GM12801 (cell line): ENCODE data around the gene TRIM41.

ENCODE experiments used
- TF ChIP-seq, protein P1 (sequence below): IDR thresholded peaks from one replicate; pipeline ENCODE4 v1.5.1; 2011; ENCODE audit warnings: control low read depth; ENCODE audit not compliant: insufficient read length; ENCODE audit errors: extremely low read depth

TRIM41 gene

GRCh38 chr5:181190711-181191525 is 32.2 kb upstream of the TRIM41 start:
- TF ChIP-seq, protein P1, sequence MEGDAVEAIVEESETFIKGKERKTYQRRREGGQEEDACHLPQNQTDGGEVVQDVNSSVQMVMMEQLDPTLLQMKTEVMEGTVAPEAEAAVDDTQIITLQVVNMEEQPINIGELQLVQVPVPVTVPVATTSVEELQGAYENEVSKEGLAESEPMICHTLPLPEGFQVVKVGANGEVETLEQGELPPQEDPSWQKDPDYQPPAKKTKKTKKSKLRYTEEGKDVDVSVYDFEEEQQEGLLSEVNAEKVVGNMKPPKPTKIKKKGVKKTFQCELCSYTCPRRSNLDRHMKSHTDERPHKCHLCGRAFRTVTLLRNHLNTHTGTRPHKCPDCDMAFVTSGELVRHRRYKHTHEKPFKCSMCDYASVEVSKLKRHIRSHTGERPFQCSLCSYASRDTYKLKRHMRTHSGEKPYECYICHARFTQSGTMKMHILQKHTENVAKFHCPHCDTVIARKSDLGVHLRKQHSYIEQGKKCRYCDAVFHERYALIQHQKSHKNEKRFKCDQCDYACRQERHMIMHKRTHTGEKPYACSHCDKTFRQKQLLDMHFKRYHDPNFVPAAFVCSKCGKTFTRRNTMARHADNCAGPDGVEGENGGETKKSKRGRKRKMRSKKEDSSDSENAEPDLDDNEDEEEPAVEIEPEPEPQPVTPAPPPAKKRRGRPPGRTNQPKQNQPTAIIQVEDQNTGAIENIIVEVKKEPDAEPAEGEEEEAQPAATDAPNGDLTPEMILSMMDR = no peak

DNA sequence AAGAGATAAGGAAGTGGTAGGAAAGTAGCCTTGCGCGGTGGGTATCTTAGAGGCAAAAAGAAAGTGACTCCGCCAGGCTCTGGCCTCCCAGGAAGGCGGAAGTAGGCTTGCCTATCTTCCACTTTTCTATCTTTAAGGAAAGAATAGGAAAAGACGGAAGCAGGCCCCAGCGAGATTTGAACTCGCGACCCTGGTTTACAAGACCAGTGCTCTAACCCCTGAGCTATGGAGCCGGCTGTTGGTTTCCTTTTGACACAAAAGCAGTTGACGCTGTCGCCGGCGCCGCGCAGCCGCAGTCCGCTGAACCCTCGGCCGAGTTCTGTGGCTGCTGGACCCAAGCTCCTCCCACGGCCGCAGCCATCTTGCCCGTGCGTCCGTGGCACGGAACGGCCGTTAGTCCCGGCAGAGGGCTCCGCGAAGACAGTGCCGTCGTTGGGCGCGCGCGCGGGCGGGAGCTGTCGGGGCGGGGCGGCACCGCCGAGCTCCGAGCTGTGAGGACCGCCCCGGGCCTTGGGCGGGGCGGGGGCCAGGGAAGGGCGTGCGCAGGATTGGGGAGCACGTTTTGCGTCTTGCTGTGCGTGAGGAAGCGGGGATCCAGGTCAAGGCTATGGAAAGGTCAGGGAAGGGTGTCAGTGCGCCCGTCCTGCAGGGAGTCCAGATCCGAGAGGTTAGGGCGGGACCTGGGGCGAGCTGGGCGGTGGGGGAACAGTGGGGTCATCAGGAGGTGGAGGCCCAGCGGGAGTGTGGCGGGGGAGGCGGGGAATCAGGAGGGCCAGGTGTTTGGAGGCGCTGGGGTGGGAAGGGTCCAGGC is 31.4 kb upstream of the TRIM41 start:
- TF ChIP-seq, protein P1 = no peak

GRCh38 chr5:181192337-181193046 is 30.6 kb upstream of the TRIM41 start:
- TF ChIP-seq, protein P1 = no peak

DNA sequence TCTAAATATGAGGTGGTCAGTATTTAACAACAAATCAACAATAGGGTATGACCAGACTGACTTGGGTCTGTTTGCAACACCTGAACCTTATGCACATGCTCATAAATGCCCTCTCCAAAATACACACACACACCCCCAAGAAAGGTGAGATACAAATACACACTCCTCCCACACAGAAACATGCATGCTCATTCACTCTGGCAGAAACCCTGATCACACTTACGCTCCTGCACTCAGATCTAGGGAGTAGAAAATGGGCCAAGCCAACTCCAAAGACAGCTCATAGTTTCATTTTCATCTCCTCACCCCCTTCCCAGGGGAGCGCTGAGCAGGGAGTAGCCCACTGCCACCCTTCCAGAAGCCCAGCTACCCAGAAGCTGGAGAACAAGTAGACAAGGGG is 29.4 kb upstream of the TRIM41 start:
- TF ChIP-seq, protein P1 = no peak

GRCh38 chr5:181194489-181195248 is 28.4 kb upstream of the TRIM41 start:
- TF ChIP-seq, protein P1 = no peak

DNA sequence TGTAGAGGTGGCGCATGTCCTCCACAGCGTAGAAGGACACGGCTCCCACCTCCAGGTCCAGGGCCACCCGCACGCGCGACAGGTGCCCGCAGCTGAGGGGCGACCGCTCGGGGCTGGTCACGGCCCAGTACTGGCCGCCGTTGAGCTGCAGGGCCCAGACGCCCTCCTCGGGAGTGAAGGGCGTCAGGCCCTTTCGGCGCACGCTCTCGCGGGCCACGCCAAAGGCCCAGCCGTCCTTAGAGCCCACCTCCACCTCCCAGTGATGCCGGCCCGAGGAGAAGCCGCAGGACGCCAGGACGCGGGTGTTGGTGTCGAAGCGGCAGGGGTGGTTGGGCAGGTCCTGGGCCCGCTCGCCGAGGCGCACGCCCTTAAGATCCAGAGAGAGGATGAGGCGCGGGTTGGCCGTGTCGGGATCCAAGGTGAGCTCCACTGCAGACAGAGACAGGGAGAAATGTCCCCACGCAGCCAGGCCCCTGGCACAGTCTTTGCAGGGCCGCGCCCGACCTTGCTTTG is 27.8 kb upstream of the TRIM41 start:
- TF ChIP-seq, protein P1 = no peak
